ENCODE results near the gene EEFSEC.

DNA sequence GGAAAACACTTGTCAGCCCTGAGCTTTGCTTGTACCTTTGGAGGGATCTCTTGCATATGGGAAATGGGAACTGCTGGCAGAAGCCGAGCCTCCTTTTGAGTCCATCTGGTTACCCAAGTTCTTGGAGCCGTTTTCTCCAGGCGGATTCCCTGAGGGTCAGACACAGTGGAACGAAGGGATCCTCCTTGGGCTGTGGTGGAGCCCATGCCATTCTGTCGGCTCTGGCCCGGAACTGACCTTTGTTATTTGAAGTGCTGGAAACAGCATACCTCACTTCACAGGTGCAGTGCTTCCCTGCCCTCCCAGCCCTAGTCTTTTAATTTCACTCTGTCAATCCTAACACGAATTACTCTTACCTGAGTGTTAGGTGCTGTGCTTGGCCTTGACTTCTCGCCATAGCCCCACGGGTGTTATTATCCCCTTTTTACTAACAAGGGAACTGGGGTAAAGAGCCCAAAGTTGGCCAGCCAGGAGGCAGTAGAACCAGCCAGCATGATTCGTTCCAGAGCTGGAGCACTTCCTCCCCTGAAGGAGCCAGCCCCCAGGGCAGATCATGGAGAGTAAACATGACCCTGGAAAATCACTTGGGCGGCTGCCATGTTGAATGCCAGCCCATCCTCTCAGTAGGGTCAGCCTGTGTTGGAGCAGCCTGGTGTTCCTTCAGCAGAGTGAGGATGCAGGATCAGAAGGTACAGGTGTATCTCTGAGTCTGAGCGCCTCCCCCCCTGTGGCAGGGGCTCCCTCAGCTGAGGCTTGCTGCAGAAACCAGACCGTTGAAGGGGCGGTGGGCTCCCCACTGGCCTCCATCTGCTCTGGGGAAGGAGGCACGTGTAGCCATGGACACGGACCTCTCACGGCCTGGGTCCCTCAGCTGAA is 170.2 kb downstream of the EEFSEC start:
- TF ChIP-seq EZH2 (IDR thresholded peaks at IDR 0.05; ENCODE audit: insufficient read depth, low read length), result no peak
- TF ChIP-seq, protein P1, sequence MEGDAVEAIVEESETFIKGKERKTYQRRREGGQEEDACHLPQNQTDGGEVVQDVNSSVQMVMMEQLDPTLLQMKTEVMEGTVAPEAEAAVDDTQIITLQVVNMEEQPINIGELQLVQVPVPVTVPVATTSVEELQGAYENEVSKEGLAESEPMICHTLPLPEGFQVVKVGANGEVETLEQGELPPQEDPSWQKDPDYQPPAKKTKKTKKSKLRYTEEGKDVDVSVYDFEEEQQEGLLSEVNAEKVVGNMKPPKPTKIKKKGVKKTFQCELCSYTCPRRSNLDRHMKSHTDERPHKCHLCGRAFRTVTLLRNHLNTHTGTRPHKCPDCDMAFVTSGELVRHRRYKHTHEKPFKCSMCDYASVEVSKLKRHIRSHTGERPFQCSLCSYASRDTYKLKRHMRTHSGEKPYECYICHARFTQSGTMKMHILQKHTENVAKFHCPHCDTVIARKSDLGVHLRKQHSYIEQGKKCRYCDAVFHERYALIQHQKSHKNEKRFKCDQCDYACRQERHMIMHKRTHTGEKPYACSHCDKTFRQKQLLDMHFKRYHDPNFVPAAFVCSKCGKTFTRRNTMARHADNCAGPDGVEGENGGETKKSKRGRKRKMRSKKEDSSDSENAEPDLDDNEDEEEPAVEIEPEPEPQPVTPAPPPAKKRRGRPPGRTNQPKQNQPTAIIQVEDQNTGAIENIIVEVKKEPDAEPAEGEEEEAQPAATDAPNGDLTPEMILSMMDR (IDR thresholded peaks at IDR 0.05; ENCODE audit: insufficient read depth, low read depth, low read length), result no peak
